T-cell (primary cell): ENCODE results near the gene KATNB1. TPM values are rescaled to one million over a fixed set of nuclear protein-coding genes. Genes with fewer than 3 reads are reported as not detected.
A peak's percentile ranks its signal among the peaks of the same experiment; 100 is the strongest.

Experiments
- ATAC-seq, 4 experiments: fragments of 200-7000 bp in 3 of 4; fragments of 150-1000 bp in 1 of 4; cut with Tn5 transposase; replicated peaks in 1 of 4; 1 replicate in 3 of 4; 2 replicates in 1 of 4; pipeline ENCODE4 v1.10.0; 2021; ENCODE audit warnings: moderate library complexity in 3 of 4, mild to moderate bottlenecking in 2 of 4, moderate number of reproducible peaks in 1 of 4
- CTCF ChIA-PET, 2 donors: fragments of 300-600 bp; sonication (Branson Sonifier 250); formaldehyde crosslinking; loops; one replicate each; lab custom pipeline; 2022; ENCODE audit warnings: antibody characterized with exemption in 2 of 2; lab: Charles Lee
- POLR2A ChIA-PET, 2 donors: fragments of 300-600 bp; sonication (Branson Sonifier 250); formaldehyde crosslinking; loops; one replicate each; lab custom pipeline; 2022; ENCODE audit warnings: antibody characterized with exemption in 2 of 2; lab: Charles Lee
- DNase-seq, 35 experiments: peaks; one replicate each; pipeline versions ENCODE4 v3.0.0 to v3.0.0-alpha.2; 2013 to 2023
- H3K27ac ChIP-seq: one replicate; pipeline ENCODE4 v1.5.1; 2013; ENCODE audit warnings: low read length
- H3K27me3 ChIP-seq, 2 experiments: replicated peaks in 1 of 2; 1 replicate in 1 of 2; 2 replicates in 1 of 2; pipeline versions ENCODE4 v1.6.1 to v1.7.0; 2013; ENCODE audit warnings: low read length in 1 of 2, mixed read lengths in 1 of 2; ENCODE audit not compliant: control insufficient read depth in 2 of 2, insufficient read depth in 2 of 2; ENCODE audit errors: extremely low read depth in 1 of 2
- H3K36me3 ChIP-seq, 2 donors: 1 replicate in 1 of 2; 2 replicates in 1 of 2; pipeline versions ENCODE4 v1.6.1 to v1.7.0; 2013; ENCODE audit warnings: low read length in 1 of 2; ENCODE audit not compliant: control insufficient read depth in 2 of 2, insufficient read depth in 1 of 2; ENCODE audit errors: extremely low read depth in 1 of 2
- H3K4me1 ChIP-seq, 2 experiments: 1 replicate in 1 of 2; 2 replicates in 1 of 2; pipeline versions ENCODE4 v1.6.1 to v1.7.0; 2013; ENCODE audit warnings: low read length in 2 of 2, mixed read lengths in 1 of 2; ENCODE audit not compliant: insufficient read depth in 2 of 2, control insufficient read depth in 1 of 2; ENCODE audit errors: extremely low read depth in 1 of 2
- H3K4me3 ChIP-seq, 2 donors: 1 replicate in 1 of 2; 2 replicates in 1 of 2; pipeline versions ENCODE4 v1.5.1 to v1.7.0; 2013; ENCODE audit warnings: mild to moderate bottlenecking in 2 of 2, low read length in 1 of 2, moderate library complexity in 1 of 2; ENCODE audit not compliant: control insufficient read depth in 1 of 2; ENCODE audit errors: extremely low read depth in 1 of 2
- H3K9me3 ChIP-seq: 2 replicates; pipeline ENCODE4 v1.7.0; 2013
- H3K27ac Mint-ChIP-seq, 2 donors: one replicate each; pipeline ENCODE4 v1.8.0; 2020 to 2021; ENCODE audit warnings: mild to moderate bottlenecking in 2 of 2, mixed read lengths in 2 of 2
- H3K27me3 Mint-ChIP-seq, 2 donors: one replicate each; pipeline ENCODE4 v1.8.0; 2021 to 2022; ENCODE audit warnings: mixed read lengths in 2 of 2
- H3K36me3 Mint-ChIP-seq: one replicate; pipeline ENCODE4 v1.8.0; 2021; ENCODE audit warnings: mixed read lengths
- H3K4me1 Mint-ChIP-seq, 3 donors: one replicate each; pipeline ENCODE4 v1.8.0; 2020 to 2022; ENCODE audit warnings: mixed read lengths in 3 of 3, mild to moderate bottlenecking in 1 of 3
- H3K4me3 Mint-ChIP-seq, 3 donors: one replicate each; pipeline ENCODE4 v1.8.0; 2020 to 2022; ENCODE audit warnings: mild to moderate bottlenecking in 3 of 3, mixed read lengths in 3 of 3, moderate library complexity in 3 of 3
- H3K9me3 Mint-ChIP-seq, 3 donors: one replicate each; pipeline ENCODE4 v1.8.0; 2020 to 2022; ENCODE audit warnings: mixed read lengths in 3 of 3
- WGBS: methylation state at CpG from one replicate; pipeline ENCODE4 v1.1.5; 2013; ENCODE audit warnings: missing lambda C conversion rate; ENCODE audit not compliant: insufficient coverage; 5-methylcytosine and 5-hydroxymethylcytosine counted together
- total RNA-seq, 35 experiments: library from RNA in 6 of 35; stranded (reverse) in 6 of 35; fragments of 120-200 nt in 1 of 35; gene quantifications; one replicate each; pipeline versions ENCODE4 v1.2.1 to v1.2.4 and lab custom pipeline; 2013 to 2026

KATNB1 gene
- total RNA-seq, 5 donors from 2014 or later (not counting 1 experiment from before 2014, with no cell fraction given): 23.0 to 28.0 (median 25.5) TPM

- ATAC-seq: no peak
- DNase-seq: no peak
- CTCF ChIA-PET: interaction anchor here in 1 of 2 donors (0.5 kb wide), 1 partner anchor 134 kb away, joined by 3 read pairs; no protein-coding TSS in a partner anchor
- Mint-ChIP-seq H3K9me3 (peaks cover 4 to 11% (median 10%) of the 10 kb centered on the region in 3 donors), H3K4me1 (peaks cover 9 to 15% (median 15%) of the 10 kb centered on the region in 3 donors), H3K27me3 (no peaks in the 10 kb centered on the region), H3K27ac (no peak overlapping the region), H3K36me3 (peaks cover 3% of the 10 kb centered on the region), H3K4me3 (no peak overlapping the region)
- no peak overlapping the region for H3K4me3 ChIP-seq
- H3K9me3 ChIP-seq: no peaks in the 10 kb centered on the region
- no peaks in the 10 kb centered on the region for H3K36me3 ChIP-seq
- H3K27ac ChIP-seq: no peak overlapping the region
- WGBS: 98% methylated on average over 10 of the region's 13 CpGs
- POLR2A ChIA-PET: no interaction called here
- H3K27me3 ChIP-seq: peaks cover 0 to 2% of the 10 kb centered on the region in 2 experiments
- H3K4me1 ChIP-seq: peaks cover 3 to 10% of the 10 kb centered on the region in 2 experiments
Observed at GRCh38 chr16:57730771-57731730, 4.5 kb upstream of the KATNB1 start.

- H3K36me3 Mint-ChIP-seq: peaks cover 3% of the 10 kb centered on the region
- H3K27ac ChIP-seq: no peak overlapping the region
- ATAC-seq: no peak
- no peak overlapping the region for H3K4me3 Mint-ChIP-seq
- no peak overlapping the region for H3K4me3 ChIP-seq
- H3K4me1 Mint-ChIP-seq: peaks cover 18 to 24% (median 21%) of the 10 kb centered on the region in 3 donors
- no peak for DNase-seq
- no peaks in the 10 kb centered on the region for H3K27me3 ChIP-seq
- H3K9me3 Mint-ChIP-seq: peaks cover 4 to 11% (median 10%) of the 10 kb centered on the region in 3 donors
- no CpG with 5 or more reads among the region's 2 CpGs for WGBS
- H3K4me1 ChIP-seq: peaks cover 10 to 20% of the 10 kb centered on the region in 2 experiments
- H3K27ac Mint-ChIP-seq: no peak overlapping the region
- no peaks in the 10 kb centered on the region for H3K9me3 ChIP-seq
- CTCF ChIA-PET: interaction anchor here in 1 of 2 donors (0.6 kb wide), 1 partner anchor 578 kb away, joined by 3 read pairs; no protein-coding TSS in a partner anchor
- POLR2A ChIA-PET: interaction anchor here in 1 of 2 donors (0.6 kb wide), 1 partner anchor 162 kb away, joined by 3 read pairs; no protein-coding TSS in a partner anchor
- H3K27me3 Mint-ChIP-seq: no peaks in the 10 kb centered on the region
- no peaks in the 10 kb centered on the region for H3K36me3 ChIP-seq
Observed at GRCh38 chr16:57732037-57732436, 3.5 kb upstream of the KATNB1 start.

- Histone ChIP-seq H3K4me3 (no peak overlapping the region), H3K9me3 (no peaks in the 10 kb centered on the region), H3K27me3 (no peaks in the 10 kb centered on the region), H3K36me3 (no peaks in the 10 kb centered on the region), H3K4me1 (peaks cover 11 to 23% of the 10 kb centered on the region in 2 experiments), H3K27ac (no peak overlapping the region)
- ChIA-PET POLR2A (no interaction called here), CTCF (no interaction called here)
- Mint-ChIP-seq H3K27me3 (no peaks in the 10 kb centered on the region), H3K4me1 (peaks cover 21 to 31% (median 28%) of the 10 kb centered on the region in 3 donors), H3K4me3 (peak overlapping the region in 2 of 3 donors; percentile 62 to 99), H3K9me3 (peaks cover 4 to 11% (median 10%) of the 10 kb centered on the region in 3 donors), H3K36me3 (peaks cover 3% of the 10 kb centered on the region), H3K27ac (no peak overlapping the region)
- WGBS: no CpG with 5 or more reads among the region's 2 CpGs
- DNase-seq (no peak), ATAC-seq (no peak)
Observed at GRCh38 chr16:57732714-57733113, 2.9 kb upstream of the KATNB1 start.

DNA sequence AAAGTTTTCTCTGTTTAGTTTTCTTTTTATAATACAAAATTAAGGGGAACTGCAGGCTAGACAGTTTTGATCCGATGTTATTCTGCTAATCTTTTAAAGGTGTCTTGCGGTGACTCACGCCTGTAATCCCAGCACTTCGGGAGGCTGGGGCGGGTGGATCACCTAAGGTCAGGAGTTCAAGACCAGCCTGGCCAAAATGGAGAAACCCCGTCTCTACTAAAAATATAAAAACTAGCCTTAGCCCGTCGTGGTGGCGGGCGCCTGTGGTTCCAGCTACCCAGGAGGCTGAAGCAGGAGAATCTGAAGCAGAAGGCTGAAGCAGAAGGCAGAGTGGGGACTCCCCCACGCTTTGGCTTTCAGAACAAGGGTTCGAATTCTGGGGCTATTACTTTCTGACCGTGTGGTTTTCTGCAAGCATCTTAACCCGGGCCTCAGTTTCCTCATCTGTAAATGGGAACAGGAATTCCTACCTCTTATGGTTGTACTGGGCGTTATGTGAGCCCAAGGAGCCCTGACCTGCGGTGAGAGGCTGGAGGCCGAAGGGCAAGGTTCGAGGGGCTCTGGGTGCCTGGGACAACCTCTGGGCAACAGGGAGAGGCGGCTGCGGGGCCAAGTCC lies 1.2 kb upstream of the KATNB1 start:
- 60% methylated on average over 15 of the region's 20 CpGs for WGBS
- H3K27me3 Mint-ChIP-seq: no peaks in the 10 kb centered on the region

DNA sequence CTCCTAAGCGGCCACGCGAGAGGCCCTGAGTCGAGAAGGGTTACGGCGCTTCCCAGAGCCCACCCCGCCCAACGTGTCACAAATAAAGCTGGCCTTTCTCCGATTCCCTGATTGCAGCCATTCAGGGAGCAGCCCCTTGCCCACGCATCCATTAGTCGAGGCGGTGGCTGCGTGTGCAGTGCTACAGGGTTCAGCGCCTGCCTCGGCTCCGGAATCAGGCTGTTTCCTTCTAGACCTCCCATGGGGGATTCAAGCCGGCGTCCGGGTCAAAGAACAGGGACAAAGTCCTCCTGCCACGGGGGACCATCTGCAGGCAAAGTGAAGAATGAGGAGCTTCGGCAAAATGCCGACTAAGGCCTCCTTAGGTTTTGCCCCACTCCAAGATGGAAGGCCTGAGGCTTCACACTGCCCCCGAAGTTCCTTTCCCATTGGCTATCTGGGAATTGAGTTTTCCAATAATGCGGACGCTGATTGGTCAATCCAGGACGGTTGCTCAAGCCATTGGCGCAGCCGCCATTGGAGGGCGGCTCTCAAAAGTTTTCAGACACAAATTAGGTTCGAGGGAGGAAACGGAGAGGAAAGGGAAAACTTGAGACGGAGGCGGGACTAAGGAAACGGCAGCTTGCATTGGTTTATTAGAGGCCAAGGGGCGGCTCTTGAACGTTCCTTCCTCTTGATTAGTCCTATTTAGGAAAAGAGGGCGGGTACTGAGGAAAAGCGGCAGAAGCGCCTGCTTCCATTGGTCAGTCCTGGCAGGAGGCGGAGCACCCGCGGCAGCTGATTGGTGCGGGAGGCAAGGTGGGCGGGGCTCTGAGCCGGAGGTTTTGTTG lies 430 bp upstream of the KATNB1 start:
- Mint-ChIP-seq H3K9me3 (peaks cover 4 to 11% (median 10%) of the 10 kb centered on the region in 3 donors), H3K4me1 (peaks cover 21 to 34% (median 28%) of the 10 kb centered on the region in 3 donors), H3K4me3 (peak overlapping the region; percentile 98 to 99 (median 98)), H3K27ac (peak overlapping the region; percentile 96 to 98), H3K36me3 (peaks cover 3% of the 10 kb centered on the region), H3K27me3 (no peaks in the 10 kb centered on the region)
- Histone ChIP-seq H3K36me3 (peaks cover 3 to 5% of the 10 kb centered on the region in 2 donors), H3K27ac (peak overlapping the region; percentile 61), H3K9me3 (no peaks in the 10 kb centered on the region), H3K4me3 (peak overlapping the region; percentile 85 to 94), H3K27me3 (no peaks in the 10 kb centered on the region), H3K4me1 (peaks cover 11 to 23% of the 10 kb centered on the region in 2 experiments)
- peak; percentile 92 to 99 (median 97) for DNase-seq
- peak; percentile 90 to 93 (median 90) for ATAC-seq
- ChIA-PET CTCF (interaction anchor here (0.6 to 2.3 kb wide), 11 partner anchors 14 to 1124 kb away, joined by 3 to 10 read pairs (median 5); partner anchors contain the start of genes CFAP20 (in 1 of the 2) and POLR2C (in 1 of the 2)), POLR2A (interaction anchor here in 1 of 2 donors (0.6 to 1.6 kb wide), 6 partner anchors 9 to 442 kb away, joined by 3 to 13 read pairs (median 4); no protein-coding TSS in a partner anchor)
- WGBS: 1% methylated on average over 42 of the region's 45 CpGs

More for the DNA sequence above, 1.2 kb upstream of the KATNB1 start:
- Mint-ChIP-seq H3K27ac (peak overlapping the region; percentile 96 to 98), H3K36me3 (peaks cover 3% of the 10 kb centered on the region), H3K4me3 (peak overlapping the region; percentile 98 to 99 (median 98)), H3K9me3 (peaks cover 4 to 11% (median 10%) of the 10 kb centered on the region in 3 donors), H3K4me1 (peaks cover 21 to 34% (median 28%) of the 10 kb centered on the region in 3 donors)
- no peak for ATAC-seq
- no peak for DNase-seq
- H3K9me3 ChIP-seq: no peaks in the 10 kb centered on the region
- peak overlapping the region; percentile 61 for H3K27ac ChIP-seq
- peak overlapping the region; percentile 79 to 85 for H3K4me3 ChIP-seq
- ChIA-PET CTCF (interaction anchor here (0.6 to 1.2 kb wide), 4 partner anchors 13 to 1123 kb away, joined by 4 to 7 read pairs (median 5); no protein-coding TSS in a partner anchor), POLR2A (interaction anchor here in 1 of 2 donors (1.1 kb wide), 1 partner anchor 437 kb away, joined by 13 read pairs; no protein-coding TSS in a partner anchor)
- peaks cover 11 to 23% of the 10 kb centered on the region in 2 experiments for H3K4me1 ChIP-seq
- peaks cover 3 to 5% of the 10 kb centered on the region in 2 donors for H3K36me3 ChIP-seq
- no peaks in the 10 kb centered on the region for H3K27me3 ChIP-seq
